H1 (cell line): Measurements from ENCODE around the gene TNXB. TPM values are rescaled to one million over a fixed set of nuclear protein-coding genes. Genes with fewer than 3 reads are reported as not detected.

Source experiments
- CEBPB ChIP-seq: IDR thresholded peaks from 2 replicates; pipeline ENCODE4 v1.6.1; 2012; ENCODE audit warnings: low read depth, low read length
- EZH2 ChIP-seq: fragments of 200-600 bp; sonication (generic); IDR thresholded peaks from 2 replicates; pipeline ENCODE4 v1.7.1; 2012; ENCODE audit warnings: low read depth, mild to moderate bottlenecking, moderate library complexity, low read length, inconsistent platforms; ENCODE audit not compliant: severe bottlenecking
- NRF1 ChIP-seq: IDR thresholded peaks from 2 replicates; pipeline ENCODE4 v1.6.1; 2011; ENCODE audit warnings: mild to moderate bottlenecking, low read depth, low read length, improper control_type of control experiment
- SRF ChIP-seq: IDR thresholded peaks from 2 replicates; pipeline ENCODE4 v1.6.1; 2011; ENCODE audit warnings: mild to moderate bottlenecking, low read depth, low read length, moderate library complexity
- SUZ12 ChIP-seq: fragments of 200-600 bp; sonication (generic); IDR thresholded peaks from 2 replicates; pipeline ENCODE4 v1.6.1; 2012; ENCODE audit warnings: mild to moderate bottlenecking, inconsistent platforms, low read length, moderate library complexity, mixed read lengths
- TBP ChIP-seq: IDR thresholded peaks from 2 replicates; pipeline ENCODE4 v1.6.1; 2011; ENCODE audit warnings: low read depth, low read length, improper control_type of control experiment
- ZNF274 ChIP-seq: IDR thresholded peaks from 2 replicates; pipeline ENCODE4 v1.7.0; 2012; ENCODE audit warnings: low read length, borderline replicate concordance; ENCODE audit errors: extremely low read depth
- polyA plus RNA-seq, 7 experiments: library from polyadenylated mRNA; depleted of rRNA in 3 of 7; stranded (reverse) in 5 of 7; unstranded in 2 of 7; fragments of >200 nt in 5 of 7; fragments of 200-250 nt in 2 of 7; gene quantifications; 1 replicate in 5 of 7; 2 replicates in 1 of 7; 4 replicates in 1 of 7; pipeline versions ENCODE4 v1.2.1 to v1.2.3, GENCODE V29; 2011 to 2013; ENCODE audit warnings: missing spikeins in 2 of 7, mixed read lengths in 2 of 7
- total RNA-seq: library from RNA; stranded (reverse); fragmentation: NEBNext Ultra II Directional; extraction: Animal tissue kit (Norgen Biotek cat#: 25700); gene quantifications from 2 replicates; pipeline ENCODE4 v1.2.1, GENCODE V29; 2021

TNXB gene
- total and polyA plus RNA-seq, 2 of the 8 experiments (the other 6 are each of a cell fraction or from before 2014, with no cell fraction given) = 3.1 to 4.8 TPM

DNA sequence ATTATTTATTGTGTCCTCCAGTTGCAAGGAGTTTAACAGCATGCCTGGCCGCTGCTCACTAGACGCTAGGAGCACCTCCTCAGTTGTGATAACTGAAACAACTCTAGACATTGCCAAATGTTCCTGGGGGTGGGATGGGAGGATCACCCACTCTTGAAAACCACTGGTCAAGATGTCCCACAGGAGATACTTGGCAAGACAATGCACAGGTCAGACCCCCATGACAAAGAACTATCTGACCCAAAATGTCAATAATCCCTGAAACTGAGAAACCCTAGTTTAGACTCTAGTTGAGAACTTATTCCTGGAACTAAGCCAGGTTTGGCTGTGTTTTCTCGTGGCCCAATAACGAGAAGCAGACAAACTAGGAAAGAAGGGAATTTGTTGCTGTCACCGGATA lies 30.5 kb upstream of the TNXB start (continued):
- TF ChIP-seq SRF = no peak
- no peak for TF ChIP-seq EZH2
- TF ChIP-seq SUZ12 = no peak
- no peak for TF ChIP-seq CEBPB
- TF ChIP-seq ZNF274 = no peak
- no peak for TF ChIP-seq NRF1
- TF ChIP-seq TBP = no peak
